ENCODE measurements around the gene NUBPL.
"Not testable (repeated sequence)": the region's sequence is repeated elsewhere in the genome, so short reads cannot be mapped to it uniquely, and the experiment has no call there.

The NUBPL gene

GRCh38 chr14:31827325-31827724 is 266.1 kb downstream of the NUBPL start:
- DNase-seq = no peak

GRCh38 chr14:31828946-31829868 is 268.0 kb downstream of the NUBPL start:
- no peak for DNase-seq

- no peak for DNase-seq
Measured at GRCh38 chr14:31834616-31835015, 273.4 kb downstream of the NUBPL start.

- no peak for DNase-seq
Measured at GRCh38 chr14:31835049-31835448, 273.8 kb downstream of the NUBPL start.

- no peak for DNase-seq
Measured at GRCh38 chr14:31837031-31837430, 275.8 kb downstream of the NUBPL start.

GRCh38 chr14:31842899-31843298 is 281.7 kb downstream of the NUBPL start:
- DNase-seq = peak; percentile 4

GRCh38 chr14:31843361-31844091 is 282.3 kb downstream of the NUBPL start:
- peak; percentile 17 for DNase-seq

GRCh38 chr14:31854508-31855075 is 293.4 kb downstream of the NUBPL start:
- no peak for DNase-seq

GRCh38 chr14:31855262-31855661 is 294.1 kb downstream of the NUBPL start:
- DNase-seq = no peak

GRCh38 chr14:31856003-31856402 is 294.8 kb downstream of the NUBPL start:
- not testable (repeated sequence) for DNase-seq

GRCh38 chr14:31858868-31859267 is 297.7 kb downstream of the NUBPL start:
- no peak for DNase-seq

- DNase-seq = no peak
Measured at GRCh38 chr14:31864937-31865855, 304.0 kb downstream of the NUBPL start.

GRCh38 chr14:31867570-31867969 is 306.4 kb downstream of the NUBPL start:
- DNase-seq = no peak

- DNase-seq = not testable (repeated sequence)
Measured at GRCh38 chr14:31868096-31868495, 306.9 kb downstream of the NUBPL start.

- DNase-seq = no peak
Measured at GRCh38 chr14:31876741-31877140, 315.5 kb downstream of the NUBPL start.

- DNase-seq = no peak
Measured at GRCh38 chr14:31877255-31877798, 316.1 kb downstream of the NUBPL start.

- no peak for DNase-seq
Measured at GRCh38 chr14:31879661-31880348, 318.6 kb downstream of the NUBPL start.

DNA sequence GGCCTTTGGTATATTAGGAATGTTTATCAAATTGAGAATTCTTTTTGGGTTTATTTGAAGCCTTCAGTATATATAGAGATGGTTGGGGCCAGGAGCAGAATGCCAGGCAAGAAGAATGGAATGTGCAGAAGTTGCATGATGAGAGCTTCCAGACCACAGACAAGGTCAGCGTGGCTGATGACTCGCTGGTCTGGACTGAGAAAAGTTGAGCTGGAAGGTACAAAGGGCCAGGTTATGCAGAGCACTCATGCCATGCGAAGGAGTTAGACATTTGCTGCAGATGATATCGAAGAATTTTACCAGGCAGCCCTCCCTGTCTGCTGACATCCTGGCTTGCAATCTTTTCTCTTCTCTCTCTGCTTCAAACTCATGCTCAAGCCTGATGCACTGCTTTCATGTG is 319.7 kb downstream of the NUBPL start:
- DNase-seq = no peak

- no peak for DNase-seq
Measured at GRCh38 chr14:31881531-31882310, 320.5 kb downstream of the NUBPL start.

- no peak for DNase-seq
Measured at GRCh38 chr14:31884238-31884637, 323.0 kb downstream of the NUBPL start.

All from OCI-M1 (cell line).